Brain microvascular endothelial cell (primary cell): ENCODE data around the gene TPRA1.

Experiments
- DNase-seq: peaks from one replicate; pipeline ENCODE4 v3.0.0-alpha.2; 2020
- H3K27ac ChIP-seq: fragments of 250-450 bp; sonication (Bioruptor Pico); 2 replicates; pipeline ENCODE4 v1.5.1; 2020; ENCODE audit warnings: mild to moderate bottlenecking, moderate library complexity
- H3K27me3 ChIP-seq: fragments of 250-450 bp; sonication (Bioruptor Pico); replicated peaks from 2 replicates; pipeline ENCODE4 v1.5.1; 2020; ENCODE audit warnings: mild to moderate bottlenecking
- H3K36me3 ChIP-seq: fragments of 250-450 bp; sonication (Bioruptor Pico); replicated peaks from 2 replicates; pipeline ENCODE4 v1.5.1; 2020; ENCODE audit warnings: mild to moderate bottlenecking
- H3K4me3 ChIP-seq: 2 replicates; pipeline ENCODE4 v1.5.1; 2011; ENCODE audit warnings: low read depth, mild to moderate bottlenecking, control low read depth, low read length, moderate library complexity
- CTCF ChIP-seq: IDR thresholded peaks from 2 replicates; pipeline ENCODE4 v1.5.1; 2011; ENCODE audit warnings: low read depth, mild to moderate bottlenecking, moderate library complexity, low read length, control low read depth, inconsistent platforms; ENCODE audit errors: missing control alignments
- in situ Hi-C: cut with HindIII; loops from 2 replicates; pipeline ENCODE4 v1.10.0; 2017; ENCODE audit warnings: low sequenced_read_pairs, low pct_ligation_motif_present

The TPRA1 gene

GRCh38 chr3:127598841-127599570 lies 8.5 kb upstream of the TPRA1 start:
- no peak overlapping the region for H3K27ac ChIP-seq
- H3K4me3 ChIP-seq = peak overlapping the region; percentile 61
- H3K27me3 ChIP-seq = no peaks in the 10 kb centered on the region
- in situ Hi-C loops = no loop called here
- no peak for DNase-seq
- TF ChIP-seq CTCF = no peak
- no peaks in the 10 kb centered on the region for H3K36me3 ChIP-seq

GRCh38 chr3:127597020-127597771 lies 6.7 kb upstream of the TPRA1 start:
- H3K27ac ChIP-seq = no peak overlapping the region
- no peaks in the 10 kb centered on the region for H3K27me3 ChIP-seq
- H3K36me3 ChIP-seq = no peaks in the 10 kb centered on the region
- no peak overlapping the region for H3K4me3 ChIP-seq
- in situ Hi-C loops = no loop called here
- no peak for DNase-seq
- TF ChIP-seq CTCF = no peak

- DNase-seq = no peak
- in situ Hi-C loops = no loop called here
- Histone ChIP-seq H3K27me3 (no peaks in the 10 kb centered on the region), H3K36me3 (no peaks in the 10 kb centered on the region), H3K4me3 (no peak overlapping the region), H3K27ac (no peak overlapping the region)
- TF ChIP-seq CTCF = no peak
Observed at GRCh38 chr3:127595303-127595702, 4.8 kb upstream of the TPRA1 start.

GRCh38 chr3:127593178-127593577 lies 2.6 kb upstream of the TPRA1 start:
- Histone ChIP-seq H3K36me3 (no peaks in the 10 kb centered on the region), H3K27me3 (no peaks in the 10 kb centered on the region), H3K27ac (no peak overlapping the region), H3K4me3 (no peak overlapping the region)
- in situ Hi-C loops = no loop called here
- no peak for TF ChIP-seq CTCF
- DNase-seq = no peak

- in situ Hi-C loops = no loop called here
- Histone ChIP-seq H3K27me3 (no peaks in the 10 kb centered on the region), H3K36me3 (no peaks in the 10 kb centered on the region), H3K27ac (peak overlapping the region; percentile 80), H3K4me3 (peak overlapping the region; percentile 77)
- TF ChIP-seq CTCF = no peak
- DNase-seq = no peak
Observed at GRCh38 chr3:127590282-127590592, 296 bp downstream of the TPRA1 start.
